ENCODE measurements around the gene SNAI1.

The SNAI1 gene

GRCh38 chr20:50012282-50013263 is 29.8 kb downstream of the SNAI1 start:
- in situ Hi-C loops (cut with MboI; ENCODE audit: low pct_unique_long_range_greater_than_20kb, low sequenced_read_pairs, unreplicated experiment) = no loop called here
- DNase-seq (ENCODE audit: low spot score) = no peak
- TF ChIP-seq, protein P1, sequence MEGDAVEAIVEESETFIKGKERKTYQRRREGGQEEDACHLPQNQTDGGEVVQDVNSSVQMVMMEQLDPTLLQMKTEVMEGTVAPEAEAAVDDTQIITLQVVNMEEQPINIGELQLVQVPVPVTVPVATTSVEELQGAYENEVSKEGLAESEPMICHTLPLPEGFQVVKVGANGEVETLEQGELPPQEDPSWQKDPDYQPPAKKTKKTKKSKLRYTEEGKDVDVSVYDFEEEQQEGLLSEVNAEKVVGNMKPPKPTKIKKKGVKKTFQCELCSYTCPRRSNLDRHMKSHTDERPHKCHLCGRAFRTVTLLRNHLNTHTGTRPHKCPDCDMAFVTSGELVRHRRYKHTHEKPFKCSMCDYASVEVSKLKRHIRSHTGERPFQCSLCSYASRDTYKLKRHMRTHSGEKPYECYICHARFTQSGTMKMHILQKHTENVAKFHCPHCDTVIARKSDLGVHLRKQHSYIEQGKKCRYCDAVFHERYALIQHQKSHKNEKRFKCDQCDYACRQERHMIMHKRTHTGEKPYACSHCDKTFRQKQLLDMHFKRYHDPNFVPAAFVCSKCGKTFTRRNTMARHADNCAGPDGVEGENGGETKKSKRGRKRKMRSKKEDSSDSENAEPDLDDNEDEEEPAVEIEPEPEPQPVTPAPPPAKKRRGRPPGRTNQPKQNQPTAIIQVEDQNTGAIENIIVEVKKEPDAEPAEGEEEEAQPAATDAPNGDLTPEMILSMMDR (IDR thresholded peaks at IDR 0.05; ENCODE audit: extremely low read depth, insufficient read depth, missing control alignments) = no peak

DNA sequence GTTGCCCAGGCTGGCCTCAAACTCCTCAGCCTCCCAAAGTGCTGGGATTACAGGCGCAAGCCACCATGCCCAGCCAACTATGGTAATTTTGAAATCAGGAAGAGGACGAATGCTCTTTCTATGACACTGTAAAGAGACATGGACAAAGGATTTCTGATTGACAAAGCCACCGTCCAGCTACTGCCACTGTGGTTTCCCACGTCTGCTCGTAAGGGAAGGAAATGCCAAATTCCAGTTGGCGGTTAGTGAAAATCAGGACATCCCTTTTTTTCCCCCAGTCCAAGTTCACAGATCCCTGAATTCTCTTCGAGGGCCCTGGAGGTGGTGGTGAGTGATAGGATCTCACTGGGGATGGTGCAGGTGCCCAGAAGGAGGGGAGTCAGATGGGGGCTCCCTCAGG is 31.2 kb downstream of the SNAI1 start:
- no peak for DNase-seq (ENCODE audit: low spot score)
- TF ChIP-seq, protein P1 (IDR thresholded peaks at IDR 0.05; ENCODE audit: extremely low read depth, insufficient read depth, missing control alignments) = no peak
- in situ Hi-C loops (cut with MboI; ENCODE audit: low pct_unique_long_range_greater_than_20kb, low sequenced_read_pairs, unreplicated experiment) = no loop called here

- TF ChIP-seq, protein P1 (IDR thresholded peaks at IDR 0.05; ENCODE audit: extremely low read depth, insufficient read depth, missing control alignments) = no peak
- in situ Hi-C loops (cut with MboI; ENCODE audit: low pct_unique_long_range_greater_than_20kb, low sequenced_read_pairs, unreplicated experiment) = no loop called here
- no peak for DNase-seq (ENCODE audit: low spot score)
Observed at GRCh38 chr20:50014570-50015562, 32.1 kb downstream of the SNAI1 start.

DNA sequence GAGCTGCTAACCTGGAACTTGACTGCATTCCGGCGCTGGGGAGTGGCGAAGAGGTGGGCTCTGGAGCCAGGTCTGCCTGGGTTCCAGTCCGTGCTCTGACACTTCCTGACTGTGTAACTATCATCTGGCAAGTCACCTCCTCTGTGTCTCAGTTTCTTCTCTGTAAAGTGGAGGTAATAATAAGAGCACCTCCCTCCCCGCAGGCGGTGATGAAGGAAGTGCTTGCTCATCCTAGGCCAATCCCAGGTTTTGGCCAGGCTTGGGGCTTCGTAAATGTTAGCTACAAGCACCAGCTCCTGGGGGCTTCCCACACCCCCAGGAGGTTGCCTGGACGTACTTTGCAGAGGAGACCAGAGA is 32.8 kb downstream of the SNAI1 start:
- TF ChIP-seq, protein P1 (IDR thresholded peaks at IDR 0.05; ENCODE audit: extremely low read depth, insufficient read depth, missing control alignments) = no peak
- in situ Hi-C loops (cut with MboI; ENCODE audit: low pct_unique_long_range_greater_than_20kb, low sequenced_read_pairs, unreplicated experiment) = no loop called here
- DNase-seq (ENCODE audit: low spot score) = no peak

GRCh38 chr20:50015993-50016770 is 33.4 kb downstream of the SNAI1 start:
- in situ Hi-C loops (cut with MboI; ENCODE audit: low pct_unique_long_range_greater_than_20kb, low sequenced_read_pairs, unreplicated experiment) = no loop called here
- DNase-seq (ENCODE audit: low spot score) = no peak

More at GRCh38 chr20:50015993-50016770, 33.4 kb downstream of the SNAI1 start:
- TF ChIP-seq, protein P1 (IDR thresholded peaks at IDR 0.05; ENCODE audit: extremely low read depth, insufficient read depth, missing control alignments) = no peak
